Parathyroid adenoma (tissue), 2 donors: ENCODE data around the gene RPGR.

Experiments
- H2AFZ ChIP-seq: fragments of 300-600 bp; sonication (generic); one replicate; pipeline ENCODE4 v1.7.0; 2017; ENCODE audit warnings: antibody characterized with exemption, mild to moderate bottlenecking
- H3K27ac ChIP-seq: fragments of 300-600 bp; sonication (generic); one replicate; pipeline ENCODE4 v1.7.0; 2017
- H3K27me3 ChIP-seq: fragments of 300-600 bp; sonication (generic); one replicate; pipeline ENCODE4 v1.7.0; 2017; ENCODE audit warnings: low read length; ENCODE audit not compliant: control insufficient read depth, insufficient read depth
- H3K36me3 ChIP-seq: fragments of 300-600 bp; sonication (generic); one replicate; pipeline ENCODE4 v1.7.0; 2017; ENCODE audit warnings: low read length; ENCODE audit not compliant: control insufficient read depth, insufficient read depth
- H3K4me1 ChIP-seq: fragments of 300-600 bp; sonication (generic); one replicate; pipeline ENCODE4 v1.7.0; 2017; ENCODE audit warnings: control low read depth
- H3K4me2 ChIP-seq: fragments of 300-600 bp; sonication (generic); one replicate; pipeline ENCODE4 v1.7.0; 2017; ENCODE audit warnings: low read length
- H3K4me3 ChIP-seq: fragments of 300-600 bp; sonication (generic); one replicate; pipeline ENCODE4 v1.7.0; 2017; ENCODE audit warnings: low read depth, low read length
- H3K79me2 ChIP-seq: fragments of 300-600 bp; sonication (generic); one replicate; pipeline ENCODE4 v1.7.0; 2017; ENCODE audit warnings: control low read depth
- H3K9ac ChIP-seq: fragments of 300-600 bp; sonication (generic); one replicate; pipeline ENCODE4 v1.7.0; 2017; ENCODE audit warnings: mild to moderate bottlenecking
- H3K9me3 ChIP-seq: fragments of 300-600 bp; sonication (generic); one replicate; pipeline ENCODE4 v1.7.0; 2017; ENCODE audit warnings: low read length; ENCODE audit not compliant: control insufficient read depth
- TF ChIP-seq, protein P1 (sequence below): fragments of 300-600 bp; sonication (generic); IDR thresholded peaks from one replicate; pipeline ENCODE4 v1.7.0; 2017; ENCODE audit warnings: antibody characterized with exemption, mild to moderate bottlenecking
- donor health status: primary hyperparathyroidism.

The RPGR gene

DNA sequence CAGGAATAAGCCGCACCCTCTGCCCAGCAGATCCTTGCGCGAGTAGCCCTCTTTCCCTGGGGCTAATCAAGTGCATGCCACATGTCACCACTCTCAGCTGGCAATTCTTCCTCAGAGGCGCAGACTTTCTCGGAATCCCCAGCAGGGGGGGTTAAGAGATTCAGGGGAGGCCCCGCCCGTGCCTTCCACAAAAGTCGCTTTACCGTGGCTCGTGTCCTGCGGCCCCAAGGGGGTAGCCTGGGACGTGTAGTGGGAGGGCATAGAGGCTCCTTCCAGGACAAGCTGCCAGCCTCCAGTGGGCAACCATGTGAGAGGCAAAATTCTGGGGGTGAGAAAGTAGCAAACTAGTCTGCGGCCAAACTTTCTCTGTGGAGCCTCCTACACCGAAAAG is 107.3 kb downstream of the RPGR start:
- Histone ChIP-seq H3K27me3 (no peaks in the 10 kb centered on the region), H3K36me3 (no peaks in the 10 kb centered on the region), H3K79me2 (no peaks in the 10 kb centered on the region), H3K9ac (no peak overlapping the region), H3K4me2 (peak overlapping the region; percentile 65), H2AFZ (peak overlapping the region; percentile 64), H3K9me3 (no peaks in the 10 kb centered on the region), H3K27ac (no peak overlapping the region), H3K4me3 (peak overlapping the region; percentile 16), H3K4me1 (no peaks in the 10 kb centered on the region)
- TF ChIP-seq, protein P1, sequence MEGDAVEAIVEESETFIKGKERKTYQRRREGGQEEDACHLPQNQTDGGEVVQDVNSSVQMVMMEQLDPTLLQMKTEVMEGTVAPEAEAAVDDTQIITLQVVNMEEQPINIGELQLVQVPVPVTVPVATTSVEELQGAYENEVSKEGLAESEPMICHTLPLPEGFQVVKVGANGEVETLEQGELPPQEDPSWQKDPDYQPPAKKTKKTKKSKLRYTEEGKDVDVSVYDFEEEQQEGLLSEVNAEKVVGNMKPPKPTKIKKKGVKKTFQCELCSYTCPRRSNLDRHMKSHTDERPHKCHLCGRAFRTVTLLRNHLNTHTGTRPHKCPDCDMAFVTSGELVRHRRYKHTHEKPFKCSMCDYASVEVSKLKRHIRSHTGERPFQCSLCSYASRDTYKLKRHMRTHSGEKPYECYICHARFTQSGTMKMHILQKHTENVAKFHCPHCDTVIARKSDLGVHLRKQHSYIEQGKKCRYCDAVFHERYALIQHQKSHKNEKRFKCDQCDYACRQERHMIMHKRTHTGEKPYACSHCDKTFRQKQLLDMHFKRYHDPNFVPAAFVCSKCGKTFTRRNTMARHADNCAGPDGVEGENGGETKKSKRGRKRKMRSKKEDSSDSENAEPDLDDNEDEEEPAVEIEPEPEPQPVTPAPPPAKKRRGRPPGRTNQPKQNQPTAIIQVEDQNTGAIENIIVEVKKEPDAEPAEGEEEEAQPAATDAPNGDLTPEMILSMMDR, result no peak
